ENCODE measurements around the gene PKHD1. TPM values are rescaled to one million over a fixed set of nuclear protein-coding genes. Genes with fewer than 3 reads are reported as not detected.

The PKHD1 gene
- total and polyA plus RNA-seq, 4 donors, result 0.06 TPM; not detected in 3

- WGBS, 2 donors, result 71 to 83% methylated on average over 1 of the region's 1 CpG
- intact Hi-C loops (cut with DNase I), result no loop called here
- no peaks in the 10 kb centered on the region for H3K36me3 ChIP-seq (ENCODE audit: control insufficient read depth in 1 of 2, insufficient read depth in 2 of 2, low read length in 1 of 2)
- ATAC-seq (ENCODE audit: low FRiP score) (no peak), DNase-seq (no peak)
- no peaks in the 10 kb centered on the region for H3K27me3 ChIP-seq (ENCODE audit: control insufficient read depth in 1 of 2, insufficient read depth in 2 of 2, low read length in 1 of 2)
- no peaks in the 10 kb centered on the region for H3K9me3 ChIP-seq (ENCODE audit: control insufficient read depth, low read length)
- no peaks in the 10 kb centered on the region for H3K4me1 ChIP-seq (ENCODE audit: control insufficient read depth in 1 of 2, insufficient read depth in 2 of 2, low read length in 2 of 2)
- no peak overlapping the region for H3K4me3 ChIP-seq (ENCODE audit: low read length in 2 of 2)
- H3K27ac ChIP-seq (ENCODE audit: low read depth in 1 of 2, low read length in 2 of 2), result no peak overlapping the region
These were observed 368.9 kb downstream of the PKHD1 start for GRCh38 chr6:51718533-51718932.

DNA sequence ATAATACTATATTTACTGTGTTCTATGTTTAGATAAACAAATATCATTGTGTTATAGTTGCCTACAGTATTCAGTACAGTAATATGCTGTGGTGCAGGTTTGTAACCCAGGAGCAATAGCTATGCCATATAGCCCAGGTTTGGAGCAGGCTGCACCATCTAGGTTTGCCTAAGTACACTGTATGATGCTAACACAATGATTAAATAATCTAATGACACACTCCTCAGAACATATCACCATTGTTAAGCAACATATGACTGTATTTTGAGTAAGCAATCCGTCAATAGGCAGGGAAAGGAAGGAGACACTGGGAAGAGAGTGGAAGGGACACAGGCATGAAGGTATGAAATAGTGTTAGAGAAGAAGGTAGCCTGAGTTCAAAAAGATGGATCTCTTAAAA lies 369.9 kb downstream of the PKHD1 start:
- Histone ChIP-seq H3K9me3 (ENCODE audit: control insufficient read depth, low read length) (no peaks in the 10 kb centered on the region), H3K4me3 (ENCODE audit: low read length in 2 of 2) (no peak overlapping the region), H3K4me1 (ENCODE audit: control insufficient read depth in 1 of 2, insufficient read depth in 2 of 2, low read length in 2 of 2) (no peaks in the 10 kb centered on the region), H3K27me3 (ENCODE audit: control insufficient read depth in 1 of 2, insufficient read depth in 2 of 2, low read length in 1 of 2) (no peaks in the 10 kb centered on the region), H3K36me3 (ENCODE audit: control insufficient read depth in 1 of 2, insufficient read depth in 2 of 2, low read length in 1 of 2) (no peaks in the 10 kb centered on the region), H3K27ac (ENCODE audit: low read depth in 1 of 2, low read length in 2 of 2) (no peak overlapping the region)
- intact Hi-C loops (cut with DNase I), result no loop called here
- ATAC-seq (ENCODE audit: low FRiP score), result no peak
- 82 to 94% methylated on average over 1 of the region's 1 CpG for WGBS, 2 donors
- no peak for DNase-seq

DNA sequence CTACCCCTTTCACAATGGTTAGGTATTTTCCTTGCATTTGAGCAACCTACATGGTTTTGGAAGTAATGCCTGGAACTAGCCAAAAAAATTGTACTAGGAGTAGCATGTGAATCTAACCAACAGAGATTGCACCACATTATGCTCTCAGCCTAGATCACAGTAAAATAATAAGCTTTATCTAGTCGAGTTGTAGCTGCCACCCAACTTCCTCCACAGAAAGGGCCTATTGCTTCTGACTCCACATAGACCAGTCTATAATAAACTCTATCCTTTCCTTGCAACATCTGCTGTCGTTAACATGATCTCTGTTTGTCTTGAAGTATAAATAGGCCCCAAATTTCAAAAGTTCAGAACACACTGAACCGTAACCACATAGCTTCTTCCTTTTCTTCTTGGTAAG lies 375.5 kb downstream of the PKHD1 start:
- intact Hi-C loops (cut with DNase I), result no loop called here
- DNase-seq (no peak), ATAC-seq (ENCODE audit: low FRiP score) (no peak)
- H3K4me3 ChIP-seq (ENCODE audit: low read length in 2 of 2), result no peak overlapping the region
- H3K9me3 ChIP-seq (ENCODE audit: control insufficient read depth, low read length), result no peaks in the 10 kb centered on the region
- no peaks in the 10 kb centered on the region for H3K36me3 ChIP-seq (ENCODE audit: control insufficient read depth in 1 of 2, insufficient read depth in 2 of 2, low read length in 1 of 2)
- 34 to 43% methylated on average over 3 of the region's 3 CpGs for WGBS, 2 donors
- H3K27ac ChIP-seq (ENCODE audit: low read depth in 1 of 2, low read length in 2 of 2), result no peak overlapping the region
- H3K4me1 ChIP-seq (ENCODE audit: control insufficient read depth in 1 of 2, insufficient read depth in 2 of 2, low read length in 2 of 2), result no peaks in the 10 kb centered on the region
- H3K27me3 ChIP-seq (ENCODE audit: control insufficient read depth in 1 of 2, insufficient read depth in 2 of 2, low read length in 1 of 2), result no peaks in the 10 kb centered on the region

DNA sequence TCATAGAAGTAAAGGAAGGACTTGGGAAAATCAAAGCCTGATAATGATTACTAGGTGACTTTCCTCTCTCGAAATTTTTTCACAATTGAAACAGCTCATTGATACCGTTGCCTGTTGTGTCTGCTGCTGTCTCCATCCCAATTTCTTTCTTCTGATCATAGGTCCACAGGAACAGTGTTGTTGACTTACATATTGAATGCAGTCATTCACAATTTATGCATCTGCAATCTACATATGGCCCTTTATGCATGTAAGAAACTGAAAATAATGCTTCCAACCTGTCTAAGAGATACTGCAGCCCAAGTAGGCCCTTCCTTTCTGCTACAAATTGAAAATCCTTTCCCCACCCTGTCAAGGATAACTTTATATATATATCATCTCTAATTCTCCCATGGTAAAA lies 381.3 kb downstream of the PKHD1 start:
- intact Hi-C loops (cut with DNase I), result no loop called here
- Histone ChIP-seq H3K4me1 (ENCODE audit: control insufficient read depth in 1 of 2, insufficient read depth in 2 of 2, low read length in 2 of 2) (no peaks in the 10 kb centered on the region), H3K36me3 (ENCODE audit: control insufficient read depth in 1 of 2, insufficient read depth in 2 of 2, low read length in 1 of 2) (no peaks in the 10 kb centered on the region), H3K9me3 (ENCODE audit: control insufficient read depth, low read length) (no peaks in the 10 kb centered on the region), H3K27me3 (ENCODE audit: control insufficient read depth in 1 of 2, insufficient read depth in 2 of 2, low read length in 1 of 2) (no peaks in the 10 kb centered on the region), H3K4me3 (ENCODE audit: low read length in 2 of 2) (no peak overlapping the region), H3K27ac (ENCODE audit: low read depth in 1 of 2, low read length in 2 of 2) (no peak overlapping the region)
- DNase-seq (no peak), ATAC-seq (ENCODE audit: low FRiP score) (no peak)
- 84 to 88% methylated on average over 2 of the region's 2 CpGs for WGBS, 2 donors

- H3K4me3 ChIP-seq (ENCODE audit: low read length in 2 of 2), result no peak overlapping the region
- no peak for ATAC-seq (ENCODE audit: low FRiP score)
- no peak overlapping the region for H3K27ac ChIP-seq (ENCODE audit: low read depth in 1 of 2, low read length in 2 of 2)
- no peaks in the 10 kb centered on the region for H3K9me3 ChIP-seq (ENCODE audit: control insufficient read depth, low read length)
- intact Hi-C loops (cut with DNase I), result no loop called here
- 86 to 94% methylated on average over 1 of the region's 1 CpG for WGBS, 2 donors
- no peak for DNase-seq
- no peaks in the 10 kb centered on the region for H3K4me1 ChIP-seq (ENCODE audit: control insufficient read depth in 1 of 2, insufficient read depth in 2 of 2, low read length in 2 of 2)
- H3K36me3 ChIP-seq (ENCODE audit: control insufficient read depth in 1 of 2, insufficient read depth in 2 of 2, low read length in 1 of 2), result no peaks in the 10 kb centered on the region
- no peaks in the 10 kb centered on the region for H3K27me3 ChIP-seq (ENCODE audit: control insufficient read depth in 1 of 2, insufficient read depth in 2 of 2, low read length in 1 of 2)
These were observed 382.4 kb downstream of the PKHD1 start for GRCh38 chr6:51704932-51705540.

GRCh38 chr6:51702851-51703250 lies 384.6 kb downstream of the PKHD1 start:
- WGBS, 2 donors, result 43 to 51% methylated on average over 2 of the region's 2 CpGs
- ATAC-seq (ENCODE audit: low FRiP score) (no peak), DNase-seq (no peak)
- no peaks in the 10 kb centered on the region for H3K4me1 ChIP-seq (ENCODE audit: control insufficient read depth in 1 of 2, insufficient read depth in 2 of 2, low read length in 2 of 2)
- intact Hi-C loops (cut with DNase I), result no loop called here
- no peaks in the 10 kb centered on the region for H3K9me3 ChIP-seq (ENCODE audit: control insufficient read depth, low read length)
- H3K27me3 ChIP-seq (ENCODE audit: control insufficient read depth in 1 of 2, insufficient read depth in 2 of 2, low read length in 1 of 2), result no peaks in the 10 kb centered on the region
- no peak overlapping the region for H3K4me3 ChIP-seq (ENCODE audit: low read length in 2 of 2)
- no peaks in the 10 kb centered on the region for H3K36me3 ChIP-seq (ENCODE audit: control insufficient read depth in 1 of 2, insufficient read depth in 2 of 2, low read length in 1 of 2)
- H3K27ac ChIP-seq (ENCODE audit: low read depth in 1 of 2, low read length in 2 of 2), result no peak overlapping the region

DNA sequence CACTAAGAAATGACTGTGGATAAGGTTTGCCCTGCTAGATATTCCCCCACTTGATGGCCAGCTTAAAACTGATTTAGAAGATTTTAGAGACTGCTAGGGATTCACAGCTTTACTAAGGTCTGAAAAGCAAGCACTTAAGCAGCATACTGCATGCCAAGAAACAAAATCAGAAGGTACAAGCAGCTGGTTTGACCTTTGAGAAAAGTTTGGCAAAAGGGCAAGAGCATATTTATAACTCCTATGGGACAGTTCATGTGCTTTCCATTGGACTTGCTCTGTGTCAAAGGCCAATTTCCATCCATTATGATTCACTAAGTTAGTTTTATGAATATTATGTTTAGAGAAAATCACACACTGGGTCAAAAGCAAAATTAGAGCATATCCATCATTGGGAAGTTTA lies 402.8 kb downstream of the PKHD1 start:
- Histone ChIP-seq H3K27me3 (ENCODE audit: control insufficient read depth in 1 of 2, insufficient read depth in 2 of 2, low read length in 1 of 2) (no peaks in the 10 kb centered on the region), H3K27ac (ENCODE audit: low read depth in 1 of 2, low read length in 2 of 2) (no peak overlapping the region), H3K9me3 (ENCODE audit: control insufficient read depth, low read length) (no peaks in the 10 kb centered on the region), H3K4me3 (ENCODE audit: low read length in 2 of 2) (no peak overlapping the region), H3K36me3 (ENCODE audit: control insufficient read depth in 1 of 2, insufficient read depth in 2 of 2, low read length in 1 of 2) (no peaks in the 10 kb centered on the region), H3K4me1 (ENCODE audit: control insufficient read depth in 1 of 2, insufficient read depth in 2 of 2, low read length in 2 of 2) (no peaks in the 10 kb centered on the region)
- intact Hi-C loops (cut with DNase I), result no loop called here
- ATAC-seq (ENCODE audit: low FRiP score) (no peak), DNase-seq (no peak)

DNA sequence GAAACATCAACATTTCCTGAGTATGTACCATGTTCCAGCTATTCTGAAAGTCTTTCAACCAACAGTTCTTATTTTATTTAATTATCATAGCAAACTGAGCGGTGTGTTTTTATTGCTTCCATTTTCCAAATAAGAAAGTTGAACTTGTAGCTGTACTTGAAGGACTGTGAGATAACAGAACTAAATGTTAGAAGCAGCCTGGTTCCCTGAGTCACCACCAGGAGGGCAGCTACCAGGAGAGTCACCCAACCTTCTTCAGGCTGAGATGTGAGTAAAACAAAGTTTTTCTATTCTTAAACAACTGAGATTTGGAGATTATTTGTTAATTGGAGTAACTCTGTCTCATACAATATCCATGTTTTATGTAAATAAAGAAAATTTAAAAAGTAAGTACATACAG lies 403.4 kb downstream of the PKHD1 start:
- H3K4me3 ChIP-seq (ENCODE audit: low read length in 2 of 2), result no peak overlapping the region
- DNase-seq (no peak), ATAC-seq (ENCODE audit: low FRiP score) (no peak)
- WGBS, 2 donors, result 87 to 98% methylated on average over 1 of the region's 1 CpG
- H3K36me3 ChIP-seq (ENCODE audit: control insufficient read depth in 1 of 2, insufficient read depth in 2 of 2, low read length in 1 of 2), result no peaks in the 10 kb centered on the region
- H3K9me3 ChIP-seq (ENCODE audit: control insufficient read depth, low read length), result no peaks in the 10 kb centered on the region
- H3K27ac ChIP-seq (ENCODE audit: low read depth in 1 of 2, low read length in 2 of 2), result no peak overlapping the region
- no peaks in the 10 kb centered on the region for H3K4me1 ChIP-seq (ENCODE audit: control insufficient read depth in 1 of 2, insufficient read depth in 2 of 2, low read length in 2 of 2)
- intact Hi-C loops (cut with DNase I), result no loop called here
- H3K27me3 ChIP-seq (ENCODE audit: control insufficient read depth in 1 of 2, insufficient read depth in 2 of 2, low read length in 1 of 2), result peaks cover 0 to under 1% of the 10 kb centered on the region in 2 donors

- no peak for DNase-seq
- Histone ChIP-seq H3K4me1 (ENCODE audit: control insufficient read depth in 1 of 2, insufficient read depth in 2 of 2, low read length in 2 of 2) (no peaks in the 10 kb centered on the region), H3K4me3 (ENCODE audit: low read length in 2 of 2) (no peak overlapping the region), H3K9me3 (ENCODE audit: control insufficient read depth, low read length) (no peaks in the 10 kb centered on the region), H3K27ac (ENCODE audit: low read depth in 1 of 2, low read length in 2 of 2) (no peak overlapping the region), H3K27me3 (ENCODE audit: control insufficient read depth in 1 of 2, insufficient read depth in 2 of 2, low read length in 1 of 2) (peaks cover 0 to 3% of the 10 kb centered on the region in 2 donors), H3K36me3 (ENCODE audit: control insufficient read depth in 1 of 2, insufficient read depth in 2 of 2, low read length in 1 of 2) (no peaks in the 10 kb centered on the region)
- 19% methylated on average over 5 of the region's 5 CpGs for WGBS, 2 donors
- intact Hi-C loops (cut with DNase I), result no loop called here
- no peak for ATAC-seq (ENCODE audit: low FRiP score)
These were observed 408.4 kb downstream of the PKHD1 start for GRCh38 chr6:51678905-51679620.
